Epithelial cell of alveolus of lung (primary cell): ENCODE data around the gene HERPUD2. TPM values are rescaled to one million over a fixed set of nuclear protein-coding genes. Genes with fewer than 3 reads are reported as not detected.

Experiments used
- total RNA-seq: library from RNA; depleted of rRNA; stranded (reverse); fragments of >200 nt; gene quantifications from 2 replicates; pipeline ENCODE4 v1.2.1, GENCODE V29; 2015

The HERPUD2 gene, protein sequence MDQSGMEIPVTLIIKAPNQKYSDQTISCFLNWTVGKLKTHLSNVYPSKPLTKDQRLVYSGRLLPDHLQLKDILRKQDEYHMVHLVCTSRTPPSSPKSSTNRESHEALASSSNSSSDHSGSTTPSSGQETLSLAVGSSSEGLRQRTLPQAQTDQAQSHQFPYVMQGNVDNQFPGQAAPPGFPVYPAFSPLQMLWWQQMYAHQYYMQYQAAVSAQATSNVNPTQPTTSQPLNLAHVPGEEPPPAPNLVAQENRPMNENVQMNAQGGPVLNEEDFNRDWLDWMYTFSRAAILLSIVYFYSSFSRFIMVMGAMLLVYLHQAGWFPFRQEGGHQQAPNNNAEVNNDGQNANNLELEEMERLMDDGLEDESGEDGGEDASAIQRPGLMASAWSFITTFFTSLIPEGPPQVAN
- total RNA-seq: 23.7 and 23.9 TPM in 2 replicates

GRCh38 chr7:35694784-35695472, at the start of gene HERPUD2:
Gene HERPUD2, minus strand, starts transcription at chr7:35695135. Its CDS starts 805 bp downstream, at chr7:35694330.

Other genes with a start within 250 kb of the HERPUD2 start
- gene SEPTIN7, start 105.9 kb upstream of the HERPUD2 start, total RNA-seq: 174 and 241 TPM in 2 replicates